Measurements from ENCODE around the gene CDC20B.

The CDC20B gene, protein sequence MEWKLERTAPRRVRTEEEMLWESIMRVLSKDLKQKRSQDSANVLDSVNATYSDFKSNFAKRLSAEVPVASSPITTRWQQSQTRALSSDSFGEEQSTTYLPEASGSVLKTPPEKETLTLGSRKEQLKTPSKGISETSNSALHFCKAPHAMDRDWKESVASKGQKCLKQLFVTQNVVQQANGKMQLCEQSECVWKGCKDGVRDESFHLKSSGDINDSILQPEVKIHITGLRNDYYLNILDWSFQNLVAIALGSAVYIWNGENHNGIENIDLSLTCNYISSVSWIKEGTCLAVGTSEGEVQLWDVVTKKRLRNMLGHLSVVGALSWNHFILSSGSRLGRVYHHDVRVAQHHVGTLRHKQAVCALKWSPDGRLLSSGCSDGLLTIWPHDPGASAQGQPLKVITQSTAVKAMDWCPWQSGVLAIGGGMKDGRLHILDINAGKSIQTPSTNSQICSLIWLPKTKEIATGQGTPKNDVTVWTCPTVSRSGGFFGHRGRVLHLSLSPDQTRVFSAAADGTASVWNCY

DNA sequence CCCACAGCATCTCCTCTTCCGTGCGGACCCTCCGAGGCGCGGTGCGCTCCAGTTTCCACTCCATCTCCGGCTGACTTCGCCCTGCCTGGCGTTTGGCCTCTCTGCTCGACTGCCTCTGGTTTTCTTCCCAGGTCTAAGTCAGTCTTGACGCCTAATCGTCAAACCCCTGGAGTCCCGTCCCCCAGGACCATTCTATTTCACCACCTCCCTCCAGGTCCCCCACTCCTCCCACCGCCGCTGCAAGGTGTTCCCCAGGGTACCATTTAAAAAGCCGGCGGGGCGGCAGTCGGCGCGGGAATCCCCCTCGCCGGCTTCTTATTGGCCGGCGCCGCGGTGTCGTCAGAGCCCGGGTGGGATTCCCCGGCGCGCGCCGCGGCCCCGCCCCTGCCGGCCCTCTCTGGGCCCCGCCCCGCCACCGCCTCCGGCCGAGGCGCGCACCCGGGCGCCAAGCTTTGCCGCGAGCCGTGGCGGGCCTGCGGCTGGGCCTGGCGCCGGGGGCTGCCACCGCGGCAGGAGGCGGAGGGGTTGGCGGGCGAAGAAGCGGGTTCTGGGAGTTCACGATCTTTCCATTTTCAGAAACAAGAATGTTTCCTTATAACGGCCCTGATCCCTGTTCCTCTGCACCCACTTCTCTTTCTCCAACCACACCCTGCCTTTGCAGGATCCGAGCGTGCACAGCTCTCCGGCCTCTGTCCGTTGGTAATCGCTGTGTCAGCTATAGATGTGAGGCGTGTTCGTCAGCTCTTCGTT is at the start of gene CDC20B:
CDC20B (minus strand) TSS at position 241 of the 750 bp plus-strand sequence; CDS start at position 64, 177 bp downstream.
- DNase-seq, result peak; percentile 82

GRCh38 chr5:55222092-55222984 is 49.4 kb upstream of the CDC20B start:
- DNase-seq, result no peak

- no peak for DNase-seq
Observed at GRCh38 chr5:55220433-55221185, 47.6 kb upstream of the CDC20B start.

- DNase-seq, result no peak
Observed at GRCh38 chr5:55219770-55220169, 46.8 kb upstream of the CDC20B start.

DNA sequence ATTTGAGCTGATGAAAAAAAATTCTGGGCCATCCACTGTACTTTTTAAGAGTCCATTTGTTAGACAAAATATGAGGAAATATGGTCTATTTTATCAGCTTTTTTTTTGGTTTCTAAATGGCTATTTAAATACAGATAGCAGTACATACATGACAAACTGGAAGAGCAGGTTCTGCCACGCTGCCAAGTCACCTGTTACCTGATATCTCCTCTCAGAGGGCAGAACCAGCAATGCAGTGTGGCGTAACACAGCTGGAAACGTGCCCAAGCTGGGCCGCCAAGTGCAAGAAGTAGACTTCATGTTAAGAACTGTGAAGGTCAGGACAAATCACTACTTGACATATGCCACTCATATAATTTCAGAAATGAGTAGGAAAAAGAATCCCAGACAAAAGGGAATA is 46.0 kb upstream of the CDC20B start:
- DNase-seq, result no peak

DNA sequence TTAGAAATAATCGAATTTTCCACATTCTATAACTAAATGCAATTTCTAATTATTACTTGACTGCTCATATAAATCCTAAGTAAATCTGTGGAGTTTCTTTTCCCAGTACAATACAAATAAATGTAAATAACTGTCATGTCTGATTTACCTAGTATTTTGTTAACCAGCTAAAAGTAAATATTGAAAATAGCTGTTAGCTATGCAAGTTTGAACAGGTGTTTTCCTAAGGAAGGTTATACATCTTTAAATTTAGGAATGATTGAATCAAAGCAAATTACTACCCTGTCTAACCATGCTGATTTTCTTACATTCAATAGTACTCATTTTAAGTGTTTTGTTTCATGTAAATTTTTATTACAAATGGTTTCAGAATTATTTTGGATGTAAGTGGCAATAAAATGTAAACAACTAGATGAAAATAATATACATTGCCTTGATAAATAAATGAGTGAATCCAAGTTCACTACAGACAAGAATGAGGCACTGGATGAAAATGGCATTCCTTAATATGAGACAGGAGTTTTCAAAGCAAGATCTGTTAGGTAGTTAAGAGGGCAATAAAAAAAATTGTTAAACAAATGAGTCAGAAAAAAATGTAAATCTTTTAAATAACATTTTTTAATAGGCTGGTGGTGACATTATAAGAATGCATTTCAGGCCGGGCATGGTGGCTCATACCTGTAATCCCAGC is 38.4 kb upstream of the CDC20B start:
- no peak for DNase-seq

DNA sequence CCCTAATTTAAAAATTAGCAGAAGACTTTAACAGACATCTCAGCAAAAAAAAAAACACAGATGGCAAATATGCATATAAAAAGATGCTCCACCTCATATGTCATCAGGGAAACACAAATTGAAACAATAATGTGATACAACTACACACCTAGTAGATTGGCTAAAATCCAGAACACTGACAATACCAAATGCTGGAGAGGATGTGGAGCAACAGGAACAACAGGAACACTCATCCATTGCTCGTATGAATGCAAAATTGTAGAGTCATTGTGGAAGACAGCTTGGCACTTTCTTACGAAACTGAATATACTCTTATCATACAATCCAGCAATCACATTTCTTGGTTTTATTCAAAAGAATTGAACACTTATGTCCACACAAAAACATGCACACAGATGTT is 32.0 kb upstream of the CDC20B start:
- DNase-seq, result no peak

DNA sequence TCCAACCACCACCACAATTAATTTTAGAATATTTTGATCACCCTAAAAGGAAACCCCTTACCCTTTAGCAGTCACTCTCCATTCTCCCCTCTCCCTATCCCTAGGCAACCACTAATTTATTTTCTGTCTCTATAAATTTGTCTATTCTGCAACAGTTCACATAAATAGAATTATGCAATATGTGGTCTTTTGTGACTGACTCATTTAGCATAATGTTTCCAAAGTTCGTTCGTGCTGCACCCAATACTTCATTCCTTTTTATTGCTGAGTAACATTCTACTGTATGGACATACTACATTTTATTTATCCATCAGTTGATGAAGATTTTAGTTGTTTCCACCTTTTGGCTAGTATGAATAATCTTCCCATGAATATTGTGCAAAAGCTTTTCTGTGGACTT is 18.2 kb upstream of the CDC20B start:
- DNase-seq, result no peak

GRCh38 chr5:55188656-55189540 is 15.9 kb upstream of the CDC20B start:
- no peak for DNase-seq

DNA sequence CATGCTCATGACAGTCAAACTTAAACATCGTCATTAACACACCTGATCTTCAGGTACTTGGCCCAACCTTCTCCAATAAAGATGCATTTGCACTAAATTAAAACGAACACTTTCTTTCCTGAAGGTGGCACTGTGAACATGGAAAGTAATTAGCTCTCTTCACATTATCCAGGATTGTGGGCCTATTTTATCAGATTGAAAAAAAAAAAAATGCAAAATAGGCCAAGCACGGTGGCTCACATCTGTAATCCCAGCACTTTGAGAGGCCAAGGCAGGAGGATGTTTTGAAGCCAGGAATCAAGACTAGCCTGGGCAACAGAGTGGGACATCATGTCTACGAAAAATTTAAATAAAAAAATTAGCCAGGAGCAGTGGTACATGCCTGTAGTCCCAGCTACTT is 14.4 kb upstream of the CDC20B start:
- DNase-seq, result no peak

- no peak for DNase-seq
Observed at GRCh38 chr5:55180016-55180415, 7.0 kb upstream of the CDC20B start.

DNA sequence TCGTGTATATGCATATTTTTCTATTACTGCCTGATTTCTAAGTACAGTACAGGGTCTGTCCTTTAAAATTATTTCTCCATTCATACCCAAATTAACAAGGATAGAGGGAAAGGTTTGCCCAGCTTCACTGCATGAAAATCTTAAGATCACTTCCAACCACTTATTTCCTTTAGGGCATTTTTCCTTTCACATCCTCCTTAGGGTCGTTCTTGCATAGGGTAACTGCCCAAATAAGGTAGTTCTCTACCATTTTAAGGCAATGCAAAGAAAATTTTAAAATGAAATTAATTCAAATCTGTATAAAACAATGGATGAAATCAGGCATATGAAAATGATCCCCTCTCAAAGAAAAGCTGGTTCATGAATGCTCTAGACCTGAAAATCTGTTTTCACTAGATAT is 4.1 kb upstream of the CDC20B start:
- no peak for DNase-seq

GRCh38 chr5:55176176-55176818 is 3.3 kb upstream of the CDC20B start:
- DNase-seq, result no peak

- DNase-seq, result no peak
Observed at GRCh38 chr5:55175781-55176175, 2.8 kb upstream of the CDC20B start.

GRCh38 chr5:55173687-55174230 is 782 bp upstream of the CDC20B start:
- no peak for DNase-seq

DNA sequence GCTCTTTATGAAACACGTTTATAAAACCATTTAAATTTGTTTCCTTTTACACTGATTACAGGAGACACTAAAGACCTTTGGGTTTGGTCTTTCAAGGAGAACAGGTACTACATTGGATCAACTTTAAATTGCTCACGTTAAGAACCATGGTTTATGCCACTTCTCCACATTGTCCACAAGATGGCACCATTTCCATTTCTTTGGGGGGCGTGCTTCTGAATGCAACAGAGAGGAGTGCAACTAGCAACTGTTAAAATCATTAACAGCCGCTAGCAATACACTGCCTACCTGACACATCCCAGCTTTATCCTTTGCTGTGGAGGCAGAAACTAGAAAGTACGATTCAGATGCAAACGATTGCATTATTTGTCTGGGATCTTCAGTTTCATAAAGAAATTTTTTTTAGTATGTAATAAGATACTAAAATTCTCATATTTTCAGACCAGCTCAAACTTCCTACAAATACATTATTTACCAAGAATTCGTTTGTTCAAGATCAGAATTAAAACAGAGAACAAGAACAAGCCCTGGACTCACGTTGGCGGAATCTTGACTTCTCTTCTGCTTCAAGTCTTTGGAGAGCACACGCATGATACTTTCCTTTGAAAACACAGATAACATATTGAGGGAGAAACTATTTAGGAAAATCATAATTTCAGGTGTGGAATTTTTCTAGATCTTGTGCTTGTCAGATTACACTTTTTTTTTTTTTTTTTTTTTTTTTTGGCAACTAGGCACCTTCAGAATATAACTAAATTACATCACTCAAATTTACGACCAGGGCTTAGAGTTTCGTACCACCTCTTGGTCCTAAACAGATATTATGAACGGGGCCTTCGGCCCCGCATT is 702 bp downstream of the CDC20B start:
- peak; percentile 88 for DNase-seq

DNA sequence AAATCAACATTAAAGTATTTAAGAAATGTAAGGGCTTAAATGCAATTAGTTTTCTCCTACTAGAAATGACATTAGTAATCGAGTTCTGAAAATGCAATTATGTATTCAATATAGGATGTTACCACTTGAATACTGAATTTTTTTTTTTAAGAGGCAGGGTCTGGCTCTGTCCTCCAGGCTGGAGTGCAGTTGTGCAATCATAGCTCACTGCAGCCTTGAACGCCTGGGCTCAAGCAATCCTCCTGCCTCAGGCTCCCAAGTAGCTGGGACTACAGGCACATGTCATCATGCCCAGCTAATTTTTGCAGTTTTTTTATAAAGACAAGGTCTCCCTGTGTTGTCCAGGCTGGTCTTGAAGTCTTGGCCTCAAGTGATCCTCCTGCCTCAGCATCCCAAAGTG is 1.5 kb downstream of the CDC20B start:
- DNase-seq, result no peak

GRCh38 chr5:55162666-55163065 is 10.3 kb downstream of the CDC20B start:
- DNase-seq, result no peak

Data from CD4-positive, alpha-beta T cell treated with Interleukin-17A for 1 hour (primary cell).